Activated naive CD4-positive, alpha-beta T cell treated with anti-CD3 and anti-CD28 coated beads for 36 hours (primary cell): ENCODE results near the gene STX7. TPM values are rescaled to one million over a fixed set of nuclear protein-coding genes. Genes with fewer than 3 reads are reported as not detected.

Experiments
- CTCF ChIA-PET: fragments of 350-600 bp; sonication (Branson Sonifier 250); formaldehyde crosslinking; loops from one replicate; lab custom pipeline; 2021; ENCODE audit warnings: antibody characterized with exemption; lab: Charles Lee
- DNase-seq: peaks from one replicate; pipeline ENCODE4 v3.0.0-alpha.2; 2020
- H3K27ac Mint-ChIP-seq: one replicate; pipeline ENCODE4 v1.8.0; 2021; ENCODE audit warnings: mild to moderate bottlenecking, mixed read lengths
- H3K27me3 Mint-ChIP-seq: one replicate; pipeline ENCODE4 v1.8.0; 2021; ENCODE audit warnings: low read depth, mixed read lengths
- H3K36me3 Mint-ChIP-seq: one replicate; pipeline ENCODE4 v1.8.0; 2021; ENCODE audit warnings: low read depth, mixed read lengths
- H3K4me1 Mint-ChIP-seq: one replicate; pipeline ENCODE4 v1.8.0; 2021; ENCODE audit warnings: low read depth, mixed read lengths
- H3K4me3 Mint-ChIP-seq: one replicate; pipeline ENCODE4 v1.8.0; 2021; ENCODE audit warnings: mild to moderate bottlenecking, moderate library complexity, mixed read lengths
- H3K9me3 Mint-ChIP-seq: one replicate; pipeline ENCODE4 v1.8.0; 2021; ENCODE audit warnings: mixed read lengths
- intact Hi-C: fragments of 100-400 bp; cut with micrococcal nuclease; formaldehyde crosslinking; loops from one replicate; pipeline ENCODE4 v1.15.1; 2023
- total RNA-seq, 2 experiments: library from RNA; stranded (reverse); gene quantifications; one replicate each; pipeline ENCODE4 v1.2.3, GENCODE V29; 2021

The STX7 gene
- total RNA-seq, 2 experiments from 2014 or later: 11.3 to 11.7 TPM

DNA sequence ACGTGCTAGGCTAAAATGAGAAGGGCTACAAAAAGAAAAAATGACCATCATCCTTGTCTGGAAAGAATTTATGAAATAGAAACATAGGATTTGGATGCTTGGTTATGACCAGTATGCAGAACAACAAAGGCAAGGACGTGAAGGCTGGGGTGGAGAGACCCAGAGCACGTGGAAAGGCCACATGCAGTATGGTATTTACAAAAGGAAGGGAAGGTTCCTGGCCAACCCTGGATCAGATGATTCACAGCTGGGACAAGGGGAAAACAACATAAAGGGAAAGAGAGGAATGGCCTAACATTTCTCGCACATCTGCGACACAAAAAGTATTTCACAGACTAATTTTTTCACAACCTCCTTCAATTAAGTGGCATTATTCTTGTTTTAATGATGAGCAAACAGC is 8.2 kb downstream of the STX7 start:
- intact Hi-C loops: no loop called here
- no peak overlapping the region for H3K4me3 Mint-ChIP-seq
- no peak for DNase-seq
- CTCF ChIA-PET: no interaction called here
- peaks cover 20% of the 10 kb centered on the region for H3K36me3 Mint-ChIP-seq
- no peak overlapping the region for H3K27ac Mint-ChIP-seq
- no peaks in the 10 kb centered on the region for H3K27me3 Mint-ChIP-seq
- H3K9me3 Mint-ChIP-seq: no peaks in the 10 kb centered on the region
- peaks cover 30% of the 10 kb centered on the region for H3K4me1 Mint-ChIP-seq

DNA sequence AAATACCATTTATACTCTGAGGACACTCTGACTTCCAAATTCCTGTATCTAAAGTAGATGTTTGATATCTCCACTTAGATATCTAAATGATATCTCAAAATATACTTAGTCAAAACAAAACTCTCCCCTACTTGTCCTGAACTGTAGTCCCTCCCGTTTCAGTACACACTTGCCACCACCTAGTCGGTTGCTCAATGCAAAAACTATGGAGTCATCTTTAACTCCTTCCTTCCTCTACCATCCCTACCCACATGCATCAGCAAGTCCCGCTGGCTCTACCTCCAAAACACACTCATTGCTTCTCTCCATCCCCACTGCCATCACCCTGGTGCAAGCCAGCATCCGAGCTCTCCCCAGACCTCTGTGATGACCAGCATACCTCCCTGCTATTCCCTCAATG is 13.2 kb downstream of the STX7 start:
- no peak for DNase-seq
- Mint-ChIP-seq H3K4me3 (no peak overlapping the region), H3K27ac (no peak overlapping the region), H3K9me3 (no peaks in the 10 kb centered on the region), H3K36me3 (peaks cover 34% of the 10 kb centered on the region), H3K4me1 (peaks cover 44% of the 10 kb centered on the region), H3K27me3 (no peaks in the 10 kb centered on the region)
- intact Hi-C loops: no loop called here
- CTCF ChIA-PET: interaction anchor here (0.6 kb wide), 1 partner anchor 220 kb away, joined by 3 read pairs; no protein-coding TSS in a partner anchor

DNA sequence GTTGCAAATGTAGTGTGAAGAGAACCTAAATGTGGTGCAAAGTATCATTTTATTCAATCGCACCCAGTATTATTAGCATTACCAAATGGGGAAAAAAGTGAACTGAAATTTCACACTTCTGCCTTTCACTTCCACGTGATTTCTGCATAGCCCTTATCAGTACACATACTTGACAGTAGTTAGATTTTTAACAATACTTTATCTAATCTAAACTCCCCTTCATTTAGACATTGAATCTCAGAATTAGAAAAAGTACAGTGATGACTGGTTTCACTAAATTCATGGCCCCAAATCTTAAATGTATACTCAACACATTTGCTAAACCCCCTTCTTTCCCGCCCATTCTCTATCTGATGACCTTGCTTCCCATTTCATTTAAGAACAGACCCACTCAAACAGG is 14.3 kb downstream of the STX7 start:
- Mint-ChIP-seq H3K4me3 (no peak overlapping the region), H3K27me3 (no peaks in the 10 kb centered on the region), H3K4me1 (peaks cover 41% of the 10 kb centered on the region), H3K27ac (no peak overlapping the region), H3K36me3 (peaks cover 40% of the 10 kb centered on the region), H3K9me3 (no peaks in the 10 kb centered on the region)
- intact Hi-C loops: no loop called here
- CTCF ChIA-PET: interaction anchor here (1.0 kb wide), 1 partner anchor 218 kb away, joined by 3 read pairs; no protein-coding TSS in a partner anchor
- no peak for DNase-seq

DNA sequence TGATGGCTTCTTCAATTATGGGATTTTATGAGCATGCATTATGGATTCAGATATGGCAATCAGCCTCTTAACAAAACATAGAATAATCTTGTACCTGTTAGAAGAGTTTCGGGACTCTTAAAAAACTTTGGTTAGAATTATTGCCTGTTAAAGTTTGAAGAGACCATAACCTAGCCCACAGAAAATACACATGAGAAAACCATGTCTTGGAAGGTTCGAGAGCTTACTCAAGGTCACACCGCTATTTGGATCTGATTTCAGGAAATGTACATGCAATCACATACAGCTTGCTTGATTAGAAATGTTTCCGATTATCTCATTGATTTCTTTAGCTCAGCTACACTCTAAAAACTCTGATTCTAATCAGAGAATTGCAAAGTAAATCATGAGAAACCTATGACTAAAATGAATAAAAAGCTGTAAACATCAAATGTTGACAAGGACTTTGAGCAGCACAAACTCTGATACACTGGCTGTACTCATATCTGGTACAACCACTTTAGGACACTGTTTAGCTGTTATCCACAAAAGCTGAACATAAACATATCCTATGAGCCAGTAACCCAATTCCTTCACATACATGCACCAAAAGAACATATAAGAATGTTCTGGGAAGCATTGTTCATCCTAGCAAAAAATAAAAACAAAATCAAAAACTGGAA is 16.3 kb downstream of the STX7 start:
- Mint-ChIP-seq H3K4me3 (no peak overlapping the region), H3K36me3 (peaks cover 39% of the 10 kb centered on the region), H3K4me1 (peaks cover 44% of the 10 kb centered on the region), H3K27me3 (no peaks in the 10 kb centered on the region), H3K27ac (no peak overlapping the region), H3K9me3 (no peaks in the 10 kb centered on the region)
- CTCF ChIA-PET: interaction anchor here (1.2 to 3.1 kb wide), 5 partner anchors 10 to 217 kb away, joined by 4 to 17 read pairs (median 5); no protein-coding TSS in a partner anchor
- intact Hi-C loops: loop anchor here (1.0 kb wide), 1 partner anchor 16 kb away; no protein-coding TSS in a partner anchor
- no peak for DNase-seq

DNA sequence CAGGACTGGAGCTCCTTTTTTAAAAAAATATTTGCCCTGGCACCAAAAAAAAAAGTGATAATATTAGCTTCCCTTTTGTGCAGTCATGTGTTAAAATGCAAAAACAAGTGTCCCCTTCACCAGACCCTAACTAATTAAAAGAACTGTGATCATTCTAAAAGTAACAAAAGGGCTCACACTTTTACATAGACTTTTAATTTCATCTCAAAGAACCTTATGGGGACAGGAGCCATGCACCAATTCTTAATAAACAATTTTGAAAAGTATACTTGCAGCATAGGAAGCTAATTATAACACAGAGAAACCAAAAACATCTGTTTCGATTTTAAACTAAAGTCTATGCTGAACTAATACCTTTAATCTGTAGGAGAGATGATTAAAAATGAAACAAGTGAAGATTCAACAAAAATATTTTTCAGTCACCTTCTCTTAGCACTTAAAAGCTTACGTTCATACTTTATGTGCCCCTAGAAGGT is 17.3 kb downstream of the STX7 start:
- H3K36me3 Mint-ChIP-seq: peaks cover 33% of the 10 kb centered on the region
- H3K9me3 Mint-ChIP-seq: no peaks in the 10 kb centered on the region
- intact Hi-C loops: loop anchor here (1.0 kb wide), 2 partner anchors 14 to 17 kb away; no protein-coding TSS in a partner anchor
- H3K27ac Mint-ChIP-seq: no peak overlapping the region
- CTCF ChIA-PET: interaction anchor here (0.7 to 3.1 kb wide), 6 partner anchors 9 to 216 kb away, joined by 3 to 17 read pairs (median 4); no protein-coding TSS in a partner anchor
- no peak for DNase-seq
- H3K4me1 Mint-ChIP-seq: peaks cover 44% of the 10 kb centered on the region
- H3K27me3 Mint-ChIP-seq: no peaks in the 10 kb centered on the region
- H3K4me3 Mint-ChIP-seq: no peak overlapping the region

DNA sequence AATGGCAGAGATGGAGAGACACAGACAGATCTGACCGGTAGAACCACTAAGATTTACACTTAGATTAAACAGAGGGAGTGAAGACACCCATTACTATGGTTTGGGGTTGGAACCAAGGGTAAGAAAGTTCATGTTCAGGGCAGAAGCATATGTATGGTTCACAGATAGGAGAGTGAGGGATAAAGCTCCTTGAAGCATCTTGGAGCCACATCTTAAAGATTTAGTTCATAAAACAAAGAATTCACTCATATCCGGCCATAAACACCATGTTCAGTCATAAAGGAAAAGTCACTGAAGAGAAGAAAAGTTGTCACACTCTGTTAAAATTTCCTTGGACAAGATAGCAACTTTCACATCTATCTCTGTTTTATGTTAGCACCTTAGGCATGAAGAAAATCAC is 18.0 kb downstream of the STX7 start:
- Mint-ChIP-seq H3K27ac (no peak overlapping the region), H3K36me3 (peaks cover 27% of the 10 kb centered on the region), H3K4me3 (no peak overlapping the region), H3K27me3 (no peaks in the 10 kb centered on the region), H3K4me1 (peaks cover 42% of the 10 kb centered on the region), H3K9me3 (no peaks in the 10 kb centered on the region)
- CTCF ChIA-PET: interaction anchor here (2.1 to 3.1 kb wide), 3 partner anchors 8 to 215 kb away, joined by 5 to 17 read pairs (median 9); no protein-coding TSS in a partner anchor
- intact Hi-C loops: loop anchor here (1.0 kb wide), 1 partner anchor 14 kb away; no protein-coding TSS in a partner anchor
- no peak for DNase-seq

DNA sequence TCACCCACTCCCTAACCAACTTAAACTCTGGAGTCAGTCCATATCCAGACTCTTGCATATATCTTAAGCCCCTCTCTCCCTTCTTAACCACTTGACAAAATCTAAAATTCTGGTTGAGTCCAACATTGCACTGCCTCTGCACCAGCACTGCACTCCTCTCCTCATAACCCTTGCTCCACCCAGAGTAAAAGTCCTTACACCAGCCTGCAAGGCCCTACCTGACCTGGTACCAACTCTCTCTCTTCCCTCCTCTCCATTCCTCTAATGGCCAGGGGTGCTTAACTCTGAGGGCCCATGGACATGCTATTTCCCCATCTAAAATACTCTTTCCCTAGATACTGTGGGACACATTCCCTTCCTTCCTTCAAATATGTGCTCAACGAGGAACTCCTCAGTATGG is 21.0 kb downstream of the STX7 start:
- H3K4me1 Mint-ChIP-seq: peaks cover 36% of the 10 kb centered on the region
- CTCF ChIA-PET: interaction anchor here (1.9 kb wide), 1 partner anchor 212 kb away, joined by 9 read pairs; no protein-coding TSS in a partner anchor
- DNase-seq: no peak
- H3K27ac Mint-ChIP-seq: no peak overlapping the region
- no peaks in the 10 kb centered on the region for H3K9me3 Mint-ChIP-seq
- H3K4me3 Mint-ChIP-seq: no peak overlapping the region
- peaks cover 15% of the 10 kb centered on the region for H3K36me3 Mint-ChIP-seq
- H3K27me3 Mint-ChIP-seq: no peaks in the 10 kb centered on the region
- intact Hi-C loops: no loop called here

DNA sequence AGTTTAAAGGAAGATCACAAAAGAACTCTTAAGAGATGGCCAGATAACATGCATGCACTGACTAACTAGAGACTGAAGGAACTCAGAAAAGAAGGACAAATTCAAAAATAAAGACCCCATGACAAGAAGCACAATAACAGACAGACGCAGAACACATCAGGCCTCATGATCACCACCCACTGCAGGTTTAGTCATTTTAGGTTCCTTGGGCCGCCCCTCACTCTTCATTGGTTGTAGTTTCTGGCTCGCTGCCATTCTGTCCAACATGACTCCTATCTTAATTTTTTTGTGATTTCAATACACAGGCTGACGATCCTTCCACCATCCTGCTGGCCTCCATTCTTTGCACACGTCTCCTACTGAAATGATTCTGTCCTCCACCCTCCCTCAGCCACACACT is 21.6 kb downstream of the STX7 start:
- Mint-ChIP-seq H3K36me3 (peaks cover 15% of the 10 kb centered on the region), H3K27ac (no peak overlapping the region), H3K4me1 (peaks cover 32% of the 10 kb centered on the region), H3K27me3 (no peaks in the 10 kb centered on the region), H3K9me3 (no peaks in the 10 kb centered on the region), H3K4me3 (no peak overlapping the region)
- intact Hi-C loops: no loop called here
- DNase-seq: peak; percentile 26
- CTCF ChIA-PET: no interaction called here

DNA sequence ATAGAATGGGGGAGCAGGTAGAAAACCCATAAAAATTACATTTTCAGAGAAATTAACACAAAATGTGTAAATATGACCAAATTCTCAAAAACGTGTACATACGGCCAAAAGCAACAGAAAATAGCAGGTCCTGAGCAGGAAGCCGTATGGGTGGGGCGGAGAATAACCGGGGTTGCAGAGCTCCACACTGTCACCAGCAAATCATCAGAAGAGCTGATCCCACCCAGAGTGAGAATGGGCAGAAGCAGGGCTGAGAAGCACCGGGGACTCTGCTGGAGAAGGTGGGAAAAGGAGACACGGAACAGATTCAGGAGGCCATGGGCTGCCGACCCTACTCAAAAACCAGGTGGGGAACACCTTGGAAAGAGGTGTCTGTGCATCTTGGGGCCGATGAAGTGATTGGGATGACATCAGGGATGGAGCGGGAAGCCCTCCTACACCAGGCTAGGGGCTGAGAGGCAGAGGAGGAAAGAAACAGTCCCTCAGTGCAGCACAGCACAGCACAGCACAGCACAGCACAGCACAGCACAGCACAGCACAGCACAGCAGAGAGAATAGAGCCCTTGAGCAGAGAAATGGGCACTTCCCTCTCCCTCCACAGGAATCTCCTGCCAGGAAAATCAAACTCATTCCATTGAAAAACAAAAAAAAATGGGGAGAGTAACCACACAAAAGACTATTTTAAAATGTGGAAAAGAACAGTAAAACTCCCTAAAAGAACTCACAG is 22.3 kb downstream of the STX7 start:
- Mint-ChIP-seq H3K4me3 (no peak overlapping the region), H3K27ac (no peak overlapping the region), H3K36me3 (peaks cover 15% of the 10 kb centered on the region), H3K4me1 (peaks cover 25% of the 10 kb centered on the region), H3K27me3 (no peaks in the 10 kb centered on the region), H3K9me3 (no peaks in the 10 kb centered on the region)
- CTCF ChIA-PET: interaction anchor here (1.1 to 7.5 kb wide), 2 partner anchors 9 to 191 kb away, joined by 4 to 94 read pairs; no protein-coding TSS in a partner anchor
- no peak for DNase-seq
- intact Hi-C loops: no loop called here

DNA sequence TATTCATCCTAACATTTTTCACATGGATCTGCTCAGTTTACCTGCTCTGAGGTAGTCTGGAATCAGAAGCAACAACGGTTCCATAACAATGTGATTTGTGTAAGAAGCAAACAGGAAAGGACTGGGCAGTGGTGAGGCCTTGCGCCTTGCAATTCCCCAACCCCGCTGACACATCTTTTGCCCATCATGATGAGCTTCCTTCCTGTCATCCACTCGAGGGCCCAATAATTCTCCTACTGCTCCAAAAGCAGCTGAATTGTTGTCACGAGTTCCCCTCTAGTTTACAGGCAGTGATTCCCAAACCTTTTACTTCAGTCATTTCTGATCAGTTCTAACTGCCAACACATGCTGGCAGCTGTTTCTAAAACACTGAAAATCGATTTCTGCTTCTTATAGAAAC is 22.9 kb downstream of the STX7 start:
- Mint-ChIP-seq H3K4me1 (peaks cover 19% of the 10 kb centered on the region), H3K9me3 (no peaks in the 10 kb centered on the region), H3K27ac (no peak overlapping the region), H3K27me3 (no peaks in the 10 kb centered on the region), H3K36me3 (peaks cover 15% of the 10 kb centered on the region), H3K4me3 (no peak overlapping the region)
- CTCF ChIA-PET: interaction anchor here (1.1 to 9.7 kb wide), 3 partner anchors 9 to 211 kb away, joined by 4 to 155 read pairs (median 94); no protein-coding TSS in a partner anchor
- DNase-seq: no peak
- intact Hi-C loops: no loop called here

DNA sequence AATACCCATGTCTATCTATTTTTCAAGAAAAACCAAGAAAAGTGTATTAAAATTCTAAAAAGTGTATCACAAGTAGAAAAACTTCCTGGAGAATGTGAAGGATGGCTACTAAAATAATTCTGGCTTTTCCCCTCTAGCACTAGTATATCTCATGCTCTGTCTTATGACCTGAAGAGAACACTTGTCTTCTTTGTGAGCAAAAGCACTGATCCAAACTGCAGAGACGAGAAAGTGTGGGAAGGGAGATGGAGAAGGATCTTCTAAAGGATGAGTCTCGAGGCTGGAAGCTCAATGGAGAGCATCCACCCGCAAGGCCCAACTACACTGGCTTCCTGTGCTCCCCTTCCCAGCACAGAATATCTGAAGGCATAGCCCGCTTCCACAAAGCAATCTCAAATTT is 23.5 kb downstream of the STX7 start:
- CTCF ChIA-PET: interaction anchor here (0.6 to 9.7 kb wide), 4 partner anchors 8 to 210 kb away, joined by 3 to 155 read pairs (median 49); no protein-coding TSS in a partner anchor
- no peak for DNase-seq
- Mint-ChIP-seq H3K36me3 (peaks cover 9% of the 10 kb centered on the region), H3K4me3 (no peak overlapping the region), H3K27ac (no peak overlapping the region), H3K9me3 (no peaks in the 10 kb centered on the region), H3K4me1 (peaks cover 13% of the 10 kb centered on the region), H3K27me3 (no peaks in the 10 kb centered on the region)
- intact Hi-C loops: no loop called here

DNA sequence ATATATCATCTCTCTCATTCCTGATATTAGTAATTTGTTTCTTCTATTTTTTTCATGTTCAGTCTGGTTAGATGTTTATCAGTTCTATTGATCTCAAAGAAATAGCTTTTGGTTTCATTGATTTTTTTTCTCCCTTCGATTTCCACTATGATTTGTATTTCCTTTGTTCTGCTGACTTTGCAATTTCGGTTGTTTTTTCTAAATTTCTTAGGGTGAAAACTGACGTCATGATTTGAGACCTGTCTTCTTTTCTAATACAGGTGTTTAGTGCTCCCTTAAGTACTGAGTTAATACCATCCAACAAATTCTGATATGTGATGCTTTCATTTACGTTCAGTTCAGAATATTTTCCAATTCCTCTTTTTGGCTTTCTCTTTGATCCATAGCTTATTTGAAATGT is 25.2 kb downstream of the STX7 start:
- DNase-seq: no peak
- Mint-ChIP-seq H3K4me1 (peaks cover 11% of the 10 kb centered on the region), H3K27ac (no peak overlapping the region), H3K4me3 (no peak overlapping the region), H3K27me3 (no peaks in the 10 kb centered on the region), H3K9me3 (no peaks in the 10 kb centered on the region), H3K36me3 (peaks cover 4% of the 10 kb centered on the region)
- intact Hi-C loops: no loop called here
- CTCF ChIA-PET: interaction anchor here (7.5 to 9.7 kb wide), 2 partner anchors 188 to 209 kb away, joined by 94 to 155 read pairs; no protein-coding TSS in a partner anchor
